ENCODE data around the gene PTPRG.

The PTPRG gene

DNA sequence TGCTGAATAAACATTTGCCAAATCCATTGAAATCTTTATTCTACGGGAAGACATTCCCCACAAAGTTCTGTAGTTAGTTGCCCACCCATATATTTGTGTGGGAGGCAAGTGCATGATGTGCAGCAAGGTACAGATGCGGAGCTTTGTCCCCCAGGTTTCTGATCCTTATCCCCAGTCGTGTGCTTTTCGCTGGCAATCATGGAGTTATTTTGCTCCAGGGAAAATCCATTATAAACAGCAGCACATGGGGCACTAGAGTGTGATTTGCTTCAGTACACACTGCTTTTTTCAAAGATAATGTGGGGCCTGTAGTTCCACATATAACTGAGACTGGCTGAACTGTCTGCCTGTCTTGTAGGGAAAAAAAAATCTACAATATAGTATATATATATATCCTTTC, 679.9 kb downstream of the PTPRG start:
- Histone ChIP-seq H3F3A (ENCODE audit: control insufficient read depth, insufficient read depth) (no peaks in the 10 kb centered on the region), H4K20me1 (ENCODE audit: control insufficient read depth, insufficient read depth, low read depth, low read length) (no peaks in the 10 kb centered on the region), H3K4me2 (ENCODE audit: low read length) (no peak overlapping the region), H3K4me3 (ENCODE audit: low read length) (no peak overlapping the region), H3K36me3 (ENCODE audit: control insufficient read depth, low read length) (no peaks in the 10 kb centered on the region), H3K27ac (ENCODE audit: low read depth, low read length) (no peak overlapping the region), H3K9me2 (replicated peaks; ENCODE audit: control insufficient read depth, low read length) (no peaks in the 10 kb centered on the region), H3K27me3 (ENCODE audit: control insufficient read depth, low read length) (peaks cover 8% of the 10 kb centered on the region), H3K79me2 (ENCODE audit: control insufficient read depth, low read length) (no peaks in the 10 kb centered on the region), H3K9me3 (ENCODE audit: control insufficient read depth, insufficient read depth, low read length) (no peaks in the 10 kb centered on the region), H3K4me1 (ENCODE audit: control insufficient read depth, low read length) (no peaks in the 10 kb centered on the region)
- no peak for TF ChIP-seq EZH2phosphoT487 (IDR thresholded peaks at IDR 0.05; ENCODE audit: borderline replicate concordance, low read length)
- TF ChIP-seq, protein P1, sequence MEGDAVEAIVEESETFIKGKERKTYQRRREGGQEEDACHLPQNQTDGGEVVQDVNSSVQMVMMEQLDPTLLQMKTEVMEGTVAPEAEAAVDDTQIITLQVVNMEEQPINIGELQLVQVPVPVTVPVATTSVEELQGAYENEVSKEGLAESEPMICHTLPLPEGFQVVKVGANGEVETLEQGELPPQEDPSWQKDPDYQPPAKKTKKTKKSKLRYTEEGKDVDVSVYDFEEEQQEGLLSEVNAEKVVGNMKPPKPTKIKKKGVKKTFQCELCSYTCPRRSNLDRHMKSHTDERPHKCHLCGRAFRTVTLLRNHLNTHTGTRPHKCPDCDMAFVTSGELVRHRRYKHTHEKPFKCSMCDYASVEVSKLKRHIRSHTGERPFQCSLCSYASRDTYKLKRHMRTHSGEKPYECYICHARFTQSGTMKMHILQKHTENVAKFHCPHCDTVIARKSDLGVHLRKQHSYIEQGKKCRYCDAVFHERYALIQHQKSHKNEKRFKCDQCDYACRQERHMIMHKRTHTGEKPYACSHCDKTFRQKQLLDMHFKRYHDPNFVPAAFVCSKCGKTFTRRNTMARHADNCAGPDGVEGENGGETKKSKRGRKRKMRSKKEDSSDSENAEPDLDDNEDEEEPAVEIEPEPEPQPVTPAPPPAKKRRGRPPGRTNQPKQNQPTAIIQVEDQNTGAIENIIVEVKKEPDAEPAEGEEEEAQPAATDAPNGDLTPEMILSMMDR (IDR thresholded peaks at IDR 0.05; ENCODE audit: low read depth, low read length, poor library complexity, severe bottlenecking) = no peak

DNA sequence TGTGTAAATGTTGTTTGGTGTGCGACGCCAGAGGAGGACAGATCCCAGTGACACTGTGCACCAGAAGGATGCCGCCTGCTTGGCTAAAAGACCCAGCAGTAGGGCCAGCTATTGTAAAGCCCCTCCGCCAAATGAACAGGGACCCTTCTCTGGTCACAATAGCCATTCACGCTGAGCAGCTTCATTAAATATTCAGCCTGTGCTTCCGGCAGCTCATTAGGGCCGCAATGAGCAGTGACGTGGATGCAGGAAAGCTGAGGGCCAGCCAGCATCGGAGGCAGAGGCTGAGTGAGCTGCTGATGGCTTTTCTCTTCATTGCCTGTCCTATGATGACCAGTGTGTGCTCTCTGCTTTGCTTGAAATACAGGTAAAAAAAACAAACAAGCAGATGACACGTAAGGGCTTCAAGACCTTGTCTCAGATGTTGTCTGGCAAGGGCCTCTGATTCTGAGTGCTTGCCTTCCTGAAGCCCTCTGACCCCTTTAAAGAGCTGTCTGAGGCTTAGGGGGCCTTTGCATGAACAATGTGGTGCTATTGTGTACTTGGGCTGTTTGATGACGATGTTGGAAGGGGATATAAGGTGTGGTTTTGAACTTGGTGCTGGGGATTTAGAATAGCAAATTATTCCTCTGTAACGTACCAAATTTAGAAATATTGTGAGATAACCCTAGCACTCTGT, 681.6 kb downstream of the PTPRG start:
- no peaks in the 10 kb centered on the region for H3K4me1 ChIP-seq (ENCODE audit: control insufficient read depth, low read length)
- no peak overlapping the region for H3K4me2 ChIP-seq (ENCODE audit: low read length)
- peaks cover 14% of the 10 kb centered on the region for H3K27me3 ChIP-seq (ENCODE audit: control insufficient read depth, low read length)
- TF ChIP-seq, protein P1 (IDR thresholded peaks at IDR 0.05; ENCODE audit: low read depth, low read length, poor library complexity, severe bottlenecking) = no peak
- TF ChIP-seq EZH2phosphoT487 (IDR thresholded peaks at IDR 0.05; ENCODE audit: borderline replicate concordance, low read length) = no peak
- H3K27ac ChIP-seq (ENCODE audit: low read depth, low read length) = no peak overlapping the region
- no peaks in the 10 kb centered on the region for H4K20me1 ChIP-seq (ENCODE audit: control insufficient read depth, insufficient read depth, low read depth, low read length)
- no peaks in the 10 kb centered on the region for H3K36me3 ChIP-seq (ENCODE audit: control insufficient read depth, low read length)
- H3F3A ChIP-seq (ENCODE audit: control insufficient read depth, insufficient read depth) = no peaks in the 10 kb centered on the region
- no peak overlapping the region for H3K4me3 ChIP-seq (ENCODE audit: low read length)
- no peaks in the 10 kb centered on the region for H3K79me2 ChIP-seq (ENCODE audit: control insufficient read depth, low read length)
- H3K9me3 ChIP-seq (ENCODE audit: control insufficient read depth, insufficient read depth, low read length) = no peaks in the 10 kb centered on the region
- H3K9me2 ChIP-seq (replicated peaks; ENCODE audit: control insufficient read depth, low read length) = no peaks in the 10 kb centered on the region

DNA sequence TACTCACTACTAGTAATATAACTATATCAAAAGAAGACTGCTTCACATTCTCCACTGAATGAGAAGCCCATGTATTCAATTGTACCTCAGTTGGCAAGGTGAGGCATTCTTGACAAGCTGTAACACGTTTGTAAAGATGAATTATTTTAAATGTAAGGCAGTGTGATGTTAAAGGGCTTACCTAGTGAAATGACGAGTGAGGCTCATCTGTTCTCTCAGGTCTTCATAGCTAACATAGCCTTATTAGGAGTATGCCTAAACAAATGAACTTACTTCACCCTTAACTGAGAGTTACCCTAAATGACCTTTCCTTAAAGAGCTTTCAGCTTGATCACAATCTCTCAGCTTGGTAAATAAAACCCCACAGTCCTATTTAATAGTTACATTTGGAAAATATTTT, 684.7 kb downstream of the PTPRG start:
- no peaks in the 10 kb centered on the region for H3K9me3 ChIP-seq (ENCODE audit: control insufficient read depth, insufficient read depth, low read length)
- no peaks in the 10 kb centered on the region for H4K20me1 ChIP-seq (ENCODE audit: control insufficient read depth, insufficient read depth, low read depth, low read length)
- H3K79me2 ChIP-seq (ENCODE audit: control insufficient read depth, low read length) = no peaks in the 10 kb centered on the region
- H3F3A ChIP-seq (ENCODE audit: control insufficient read depth, insufficient read depth) = no peaks in the 10 kb centered on the region
- H3K4me1 ChIP-seq (ENCODE audit: control insufficient read depth, low read length) = no peaks in the 10 kb centered on the region
- TF ChIP-seq EZH2phosphoT487 (IDR thresholded peaks at IDR 0.05; ENCODE audit: borderline replicate concordance, low read length) = no peak
- TF ChIP-seq, protein P1 (IDR thresholded peaks at IDR 0.05; ENCODE audit: low read depth, low read length, poor library complexity, severe bottlenecking) = no peak
- H3K4me2 ChIP-seq (ENCODE audit: low read length) = no peak overlapping the region
- H3K4me3 ChIP-seq (ENCODE audit: low read length) = no peak overlapping the region
- H3K27ac ChIP-seq (ENCODE audit: low read depth, low read length) = no peak overlapping the region
- H3K27me3 ChIP-seq (ENCODE audit: control insufficient read depth, low read length) = peaks cover 10% of the 10 kb centered on the region; the same call in 1 of the 2 replicates
- no peaks in the 10 kb centered on the region for H3K36me3 ChIP-seq (ENCODE audit: control insufficient read depth, low read length)
- no peaks in the 10 kb centered on the region for H3K9me2 ChIP-seq (replicated peaks; ENCODE audit: control insufficient read depth, low read length)

All from DOHH2 (cell line).